GM19455 (cell line): ENCODE data around the gene KRT36.

Experiments used
- ATAC-seq: cut with Tn5 transposase; IDR thresholded peaks from one replicate; pipeline ENCODE4 v1.9.1; 2021; ENCODE audit not compliant: unreplicated experiment

KRT36 gene

GRCh38 chr17:41489531-41489930, at the start of gene KRT36:
TSS of gene KRT36 (minus strand) at chr17:41489910. CDS start at chr17:41489864, 46 bp downstream.
- no peak for ATAC-seq

DNA sequence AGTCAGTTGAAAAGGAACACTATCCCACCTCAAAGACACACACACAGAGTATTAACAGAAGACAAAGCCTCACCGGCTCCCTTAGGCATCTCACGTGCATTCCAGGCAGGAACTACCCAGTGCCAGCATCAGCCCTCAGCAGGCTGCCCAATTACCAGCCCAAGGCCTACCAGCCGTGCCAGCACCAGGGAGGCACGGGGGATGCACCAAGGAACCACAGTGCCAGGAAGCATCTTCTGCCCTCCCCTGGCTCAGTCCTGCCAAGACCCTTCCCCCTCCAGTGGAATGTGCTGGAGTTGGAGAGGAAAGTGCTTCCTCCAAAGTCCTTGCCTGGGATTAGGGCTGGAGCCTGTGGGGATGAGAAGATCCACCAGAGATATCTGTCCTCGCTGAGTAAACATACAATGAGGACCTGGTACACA, 49.4 kb upstream of the KRT36 start:
- ATAC-seq: no peak

DNA sequence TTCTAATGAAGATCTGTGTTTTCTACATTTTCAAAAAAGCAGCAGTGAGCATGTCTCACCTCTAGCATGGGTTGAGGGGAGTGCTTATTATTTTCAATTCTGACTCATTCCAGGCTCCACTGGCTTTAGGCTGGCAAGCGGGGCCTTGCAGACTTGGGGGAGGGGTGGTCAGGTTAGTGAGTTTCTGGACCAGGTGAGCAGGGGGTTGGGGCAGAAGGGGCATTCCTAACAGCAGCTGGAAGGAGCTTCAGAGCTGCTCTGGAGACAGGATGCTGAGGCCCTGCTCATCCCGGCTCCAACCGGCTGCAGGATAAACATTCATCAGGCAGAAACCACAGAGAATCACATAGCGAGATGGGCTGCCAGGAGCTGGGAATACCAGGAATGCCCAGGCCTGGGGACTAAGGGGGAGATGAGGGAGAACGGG, 48.9 kb upstream of the KRT36 start:
- no peak for ATAC-seq

DNA sequence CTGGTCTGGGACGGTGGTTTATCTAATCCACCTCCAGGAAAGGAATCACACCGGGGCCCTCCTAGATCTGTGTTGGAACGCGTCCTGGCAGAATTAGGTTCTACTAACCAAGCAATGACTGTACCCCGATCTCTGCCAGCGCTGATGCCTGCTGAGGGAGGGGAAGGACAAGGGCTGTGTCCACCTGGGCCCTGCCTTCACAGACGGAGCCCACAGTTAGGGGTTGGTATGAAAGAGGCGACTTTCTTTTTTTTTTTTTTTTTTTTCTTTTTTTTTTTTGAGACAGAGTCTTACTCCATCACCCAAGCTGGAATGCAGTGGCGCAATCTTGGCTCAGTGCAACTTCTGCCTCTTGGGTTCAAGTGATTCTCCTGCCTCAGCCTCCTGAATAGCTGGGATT, 48.3 kb upstream of the KRT36 start:
- no peak for ATAC-seq

GRCh38 chr17:41537614-41537954, 47.9 kb upstream of the KRT36 start:
- no peak for ATAC-seq

DNA sequence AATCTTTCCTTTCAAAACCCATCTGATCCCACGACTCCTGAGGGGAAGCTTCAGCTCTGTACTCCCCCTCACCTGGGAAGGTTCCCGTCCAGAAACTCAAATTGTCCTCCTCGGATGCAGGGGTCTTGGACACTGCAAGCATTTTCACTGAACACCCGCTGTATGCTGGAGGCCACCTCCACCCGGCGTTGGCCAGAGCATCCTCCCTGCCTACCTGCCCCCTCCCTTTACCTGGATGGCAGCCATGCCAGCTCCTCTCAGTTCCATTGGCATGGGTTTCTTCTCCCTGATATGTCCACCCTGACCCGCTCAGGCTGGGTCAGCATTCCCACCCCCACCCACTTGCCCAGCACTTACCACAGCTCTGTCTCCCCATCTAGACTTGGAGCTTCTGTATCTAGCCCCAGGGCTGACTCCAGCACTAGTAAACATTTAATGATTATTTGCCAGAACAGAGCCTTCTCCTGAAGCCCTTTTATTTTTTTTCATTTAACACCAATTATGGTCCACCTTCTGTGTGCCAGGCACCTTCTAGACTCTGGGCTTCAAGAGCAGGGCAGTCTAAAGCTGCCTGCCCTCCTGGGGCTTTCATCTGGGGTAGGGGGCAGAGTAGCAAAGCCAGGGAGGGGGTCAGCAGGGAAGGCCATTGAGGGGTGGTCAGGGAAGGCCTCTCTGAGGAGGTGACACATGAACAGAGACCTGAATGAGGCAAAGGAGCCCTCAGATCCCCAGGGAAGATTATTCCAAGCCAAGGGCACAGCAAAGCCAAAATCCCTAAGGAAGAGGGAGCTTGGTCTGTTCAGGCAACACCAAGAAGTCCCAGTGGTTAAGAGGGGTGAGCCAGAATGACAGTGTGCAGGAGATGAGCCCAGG, 47.3 kb upstream of the KRT36 start:
- no peak for ATAC-seq

GRCh38 chr17:41535764-41536481, 46.2 kb upstream of the KRT36 start:
- ATAC-seq: no peak

- ATAC-seq: no peak
Observed at GRCh38 chr17:41534899-41535546, 45.3 kb upstream of the KRT36 start.

- ATAC-seq: no peak
Observed at GRCh38 chr17:41533613-41534012, 43.9 kb upstream of the KRT36 start.

DNA sequence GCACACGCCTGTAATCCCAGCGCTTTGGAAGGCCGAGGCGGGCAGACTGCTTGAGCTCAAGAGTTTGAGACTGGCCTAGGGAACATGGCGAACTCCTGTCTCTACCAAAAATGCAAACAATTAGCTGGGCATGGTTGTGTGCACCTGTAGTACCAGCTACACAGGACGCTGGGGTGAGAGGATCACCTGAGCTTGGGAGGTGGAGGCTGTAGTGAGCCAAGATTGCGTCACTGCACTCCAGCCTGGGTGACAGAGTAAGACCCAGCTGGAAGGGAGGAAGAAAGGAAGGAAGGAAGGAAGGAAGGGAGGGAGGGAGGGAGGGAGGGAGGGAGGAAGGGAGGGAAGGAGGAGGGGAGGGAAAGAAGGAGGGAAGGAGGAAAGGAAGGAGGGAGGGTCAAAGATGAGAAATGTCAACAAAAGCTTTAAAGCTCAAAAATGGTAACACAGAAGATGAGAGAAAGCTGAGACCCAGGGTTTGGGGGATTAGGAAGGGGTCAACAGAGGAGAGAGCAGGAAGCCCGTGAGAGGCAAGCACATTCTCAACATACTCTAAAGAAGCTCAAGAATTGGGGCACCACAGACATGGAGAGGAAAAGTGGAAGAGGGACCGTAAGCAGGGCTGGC, 43.3 kb upstream of the KRT36 start:
- no peak for ATAC-seq

GRCh38 chr17:41531993-41532392, 42.3 kb upstream of the KRT36 start:
- no peak for ATAC-seq

- ATAC-seq: no peak
Observed at GRCh38 chr17:41530062-41531048, 40.6 kb upstream of the KRT36 start.

- ATAC-seq: no peak
Observed at GRCh38 chr17:41529491-41529915, 39.8 kb upstream of the KRT36 start.

GRCh38 chr17:41528959-41529353, 39.2 kb upstream of the KRT36 start:
- no peak for ATAC-seq

DNA sequence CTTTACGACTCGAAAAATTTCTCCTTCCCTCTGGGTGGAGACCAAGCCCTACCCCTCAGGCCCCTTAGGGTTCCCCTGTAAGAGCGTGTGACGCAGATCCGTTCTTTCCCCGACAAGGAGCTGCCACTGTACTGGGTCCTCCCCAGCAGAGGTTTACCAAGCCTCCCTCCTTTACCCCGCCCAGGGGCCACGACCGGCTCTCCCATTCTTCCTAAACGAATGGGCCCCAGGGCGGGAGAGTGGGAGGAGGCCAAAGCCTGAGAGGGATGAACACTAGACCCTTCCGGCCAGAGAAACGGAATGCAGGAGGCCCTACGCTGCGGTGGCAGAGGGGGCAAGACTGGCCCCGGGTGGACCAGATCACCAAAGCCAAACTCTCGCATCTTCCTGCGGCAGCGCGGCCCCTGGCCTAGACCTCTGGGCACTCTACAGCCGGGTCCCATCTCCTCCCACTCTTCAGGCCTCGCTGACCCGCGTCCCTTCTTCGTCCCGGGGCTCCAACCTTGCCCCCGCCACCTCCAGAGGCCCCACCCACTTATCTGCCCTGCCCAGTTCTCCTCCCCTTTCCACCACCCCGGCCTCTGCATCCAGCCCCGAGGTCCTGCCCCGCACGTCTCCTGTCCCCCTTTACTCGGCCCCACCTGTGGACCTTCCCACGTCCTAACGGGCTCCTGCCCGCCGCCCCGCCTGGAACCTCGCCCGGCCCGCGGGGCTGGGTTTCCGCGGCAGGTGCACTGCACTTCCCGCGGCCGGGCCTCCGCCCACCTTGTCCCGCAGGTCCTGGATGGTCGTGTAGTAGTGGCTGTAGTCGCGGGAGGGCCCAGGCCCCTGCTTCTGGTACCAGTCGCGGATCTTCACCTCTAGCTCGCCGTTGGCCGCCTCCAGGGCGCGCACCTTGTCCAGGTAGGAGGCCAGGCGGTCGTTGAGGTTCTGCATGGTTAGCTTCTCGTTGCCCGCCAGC, 37.6 kb upstream of the KRT36 start:
- no peak for ATAC-seq

DNA sequence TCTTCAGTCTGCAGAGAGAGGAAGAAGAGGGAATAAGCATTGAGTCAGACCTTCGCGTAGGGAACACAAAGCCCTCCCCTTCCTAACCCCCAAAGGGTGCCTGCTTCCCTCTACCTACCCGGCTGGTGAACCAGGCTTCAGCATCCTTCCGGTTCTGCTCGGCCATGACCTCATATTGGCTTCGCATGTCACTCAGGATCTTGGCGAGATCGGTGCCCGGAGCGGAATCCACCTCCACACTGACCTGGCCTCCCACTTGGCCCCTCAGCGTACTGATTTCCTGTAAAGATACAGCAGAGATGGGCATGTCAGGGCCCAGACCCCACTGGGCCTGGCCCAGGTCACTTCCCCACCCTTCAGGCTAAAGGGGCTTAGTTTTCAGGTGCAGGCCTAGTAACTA, 34.6 kb upstream of the KRT36 start:
- no peak for ATAC-seq

- no peak for ATAC-seq
Observed at GRCh38 chr17:41523787-41524186, 34.1 kb upstream of the KRT36 start.

- no peak for ATAC-seq
Observed at GRCh38 chr17:41523225-41523593, 33.5 kb upstream of the KRT36 start.
